Esophagus muscularis mucosa (tissue), 4 donors: ENCODE measurements around the gene ADAMTS2. TPM values are rescaled to one million over a fixed set of nuclear protein-coding genes. Genes with fewer than 3 reads are reported as not detected.

Source experiments
- DNase-seq: peaks from one replicate; pipeline ENCODE4 v3.0.0-alpha.2; 2017; ENCODE audit errors: extremely low spot score
- H3K27ac ChIP-seq, 4 donors: fragments of 200-600 bp; sonication (generic); replicated peaks in 1 of 4; 1 replicate in 3 of 4; 2 replicates in 1 of 4; pipeline ENCODE4 v1.5.1; 2016 to 2019; ENCODE audit warnings: mild to moderate bottlenecking in 1 of 4
- H3K27me3 ChIP-seq, 4 donors: fragments of 200-600 bp; sonication (generic); one replicate each; pipeline versions ENCODE4 v1.5.1 to v1.6.0; 2016 to 2019
- H3K36me3 ChIP-seq, 4 donors: fragments of 200-600 bp; sonication (generic); one replicate each; pipeline ENCODE4 v1.5.1; 2016 to 2019
- H3K4me1 ChIP-seq, 4 donors: fragments of 200-600 bp; sonication (generic); one replicate each; pipeline ENCODE4 v1.5.1; 2016 to 2019
- H3K4me3 ChIP-seq, 4 donors: fragments of 200-600 bp; sonication (generic); 1 replicate in 2 of 4; 2 replicates in 2 of 4; pipeline ENCODE4 v1.5.1; 2016 to 2019; ENCODE audit warnings: mild to moderate bottlenecking in 4 of 4, moderate library complexity in 1 of 4
- H3K9me3 ChIP-seq, 4 donors: fragments of 200-600 bp; sonication (generic); 1 replicate in 3 of 4; 2 replicates in 1 of 4; pipeline ENCODE4 v1.5.1; 2016 to 2019
- CTCF ChIP-seq, 3 experiments: fragments of 200-600 bp in 2 of 3; fragments of 450-650 bp in 1 of 3; sonication (generic) in 2 of 3; IDR thresholded peaks; one replicate each; pipeline ENCODE4 v1.5.1; 2017 to 2019; ENCODE audit warnings: antibody characterized with exemption in 3 of 3, mild to moderate bottlenecking in 2 of 3, moderate library complexity in 1 of 3
- EP300 ChIP-seq: sonication (generic); formaldehyde crosslinking; IDR thresholded peaks from one replicate; pipeline ENCODE4 v1.6.1; 2017; ENCODE audit warnings: antibody characterized with exemption
- POLR2A ChIP-seq: fragments of 450-650 bp; IDR thresholded peaks from one replicate; pipeline ENCODE4 v1.6.1; 2017; ENCODE audit warnings: antibody characterized with exemption, moderate library complexity, mild to moderate bottlenecking, low read depth
- POLR2AphosphoS5 ChIP-seq, 2 donors: sonication (generic); formaldehyde crosslinking; IDR thresholded peaks; one replicate each; pipeline ENCODE4 v1.6.1; 2017; ENCODE audit warnings: antibody characterized with exemption in 2 of 2
- WGBS: methylation state at CpG from one replicate; pipeline ENCODE4 v1.1.5; 2018; 5-methylcytosine and 5-hydroxymethylcytosine counted together
- intact Hi-C: fragments of 100-400 bp; cut with DNase I; formaldehyde crosslinking; loops from one replicate; pipeline ENCODE4 v1.15.1; 2023
- total RNA-seq, 4 donors: library from RNA; depleted of rRNA; stranded (reverse); fragments of >200 nt; gene quantifications; one replicate each; pipeline versions ENCODE4 v1.1.0 to v1.2.1, GENCODE V29; 2016

Gene ADAMTS2
- total RNA-seq, 4 donors from 2014 or later = 17.8 to 31.8 (median 21.4) TPM

DNA sequence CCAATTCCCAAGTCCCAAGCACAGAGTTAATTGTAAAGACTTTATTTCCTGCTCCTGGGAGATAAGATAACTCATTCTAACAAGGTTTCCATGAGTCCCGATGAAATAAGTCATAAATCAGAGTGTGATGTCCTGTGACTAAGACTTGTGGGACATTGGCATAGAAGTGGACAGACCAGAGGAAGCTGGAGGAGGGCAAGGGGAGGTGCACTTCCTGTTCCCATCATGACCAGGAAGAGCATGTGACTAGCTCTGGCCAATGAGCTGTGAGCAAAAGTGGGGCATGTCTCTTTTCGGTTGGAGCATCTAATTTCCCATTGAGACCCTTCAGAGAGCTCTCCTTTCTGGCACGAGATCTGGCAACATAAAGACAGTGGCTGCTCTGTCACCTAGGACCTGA, 184.7 kb downstream of the ADAMTS2 start:
- no peaks in the 10 kb centered on the region for H3K27me3 ChIP-seq
- peaks cover 0 to 10% (median 0%) of the 10 kb centered on the region in 4 donors for H3K9me3 ChIP-seq
- H3K27ac ChIP-seq = no peak overlapping the region
- H3K36me3 ChIP-seq = peaks cover 0 to 2% (median 0%) of the 10 kb centered on the region in 4 donors
- DNase-seq = no peak
- intact Hi-C loops = no loop called here
- 87% methylated on average over 3 of the region's 3 CpGs for WGBS
- TF ChIP-seq POLR2AphosphoS5 (IDR thresholded peaks at IDR 0.05) (no peak), POLR2A (no peak), CTCF (IDR thresholded peaks at IDR 0.05) (no peak), EP300 (no peak)
- no peaks in the 10 kb centered on the region for H3K4me1 ChIP-seq
- no peak overlapping the region for H3K4me3 ChIP-seq

DNA sequence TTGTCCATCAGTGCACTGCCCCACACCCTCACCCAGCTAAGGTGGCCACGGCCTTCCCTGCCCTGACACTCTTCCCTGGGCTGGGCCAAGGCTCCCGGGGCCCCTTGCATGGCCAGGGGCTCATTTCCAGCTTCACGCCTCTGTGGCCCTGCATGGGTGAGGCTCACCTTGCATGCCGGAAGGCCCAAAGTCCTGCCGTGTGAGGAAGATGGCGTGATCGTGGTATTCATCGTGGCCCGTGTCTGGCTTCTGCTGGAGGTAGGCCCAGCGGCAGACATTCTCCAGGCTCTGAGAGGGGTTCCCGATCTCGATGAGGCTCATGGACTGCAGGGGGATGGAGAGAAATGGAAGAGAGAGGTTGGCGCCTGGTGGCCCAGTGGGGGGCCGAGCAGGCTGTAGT, 186.7 kb downstream of the ADAMTS2 start:
- 94% methylated on average over 14 of the region's 14 CpGs for WGBS
- intact Hi-C loops = no loop called here
- DNase-seq = no peak

GRCh38 chr5:179154991-179155955, 190.0 kb downstream of the ADAMTS2 start:
- intact Hi-C loops = no loop called here
- no peaks in the 10 kb centered on the region for H3K9me3 ChIP-seq
- peaks cover 0 to 23% (median 10%) of the 10 kb centered on the region in 4 donors for H3K36me3 ChIP-seq
- DNase-seq = no peak
- no peak overlapping the region for H3K4me3 ChIP-seq
- no peak for TF ChIP-seq POLR2A
- TF ChIP-seq EP300 = no peak
- no peak for TF ChIP-seq CTCF (IDR thresholded peaks at IDR 0.05)
- no peak for TF ChIP-seq POLR2AphosphoS5 (IDR thresholded peaks at IDR 0.05)
- H3K27ac ChIP-seq = no peak overlapping the region
- WGBS = 88% methylated on average over 19 of the region's 27 CpGs
- no peaks in the 10 kb centered on the region for H3K27me3 ChIP-seq
- no peaks in the 10 kb centered on the region for H3K4me1 ChIP-seq

More for the DNA sequence above, 186.7 kb downstream of the ADAMTS2 start:
- TF ChIP-seq EP300 (no peak), CTCF (IDR thresholded peaks at IDR 0.05) (no peak), POLR2A (no peak)
- no peaks in the 10 kb centered on the region for H3K27me3 ChIP-seq
- H3K4me3 ChIP-seq = no peak overlapping the region
- H3K4me1 ChIP-seq = no peaks in the 10 kb centered on the region
- H3K36me3 ChIP-seq = peaks cover 0 to 9% (median 3%) of the 10 kb centered on the region in 4 donors
- no peak overlapping the region for H3K27ac ChIP-seq
- peaks cover 0 to 10% (median 0%) of the 10 kb centered on the region in 4 donors for H3K9me3 ChIP-seq

DNA sequence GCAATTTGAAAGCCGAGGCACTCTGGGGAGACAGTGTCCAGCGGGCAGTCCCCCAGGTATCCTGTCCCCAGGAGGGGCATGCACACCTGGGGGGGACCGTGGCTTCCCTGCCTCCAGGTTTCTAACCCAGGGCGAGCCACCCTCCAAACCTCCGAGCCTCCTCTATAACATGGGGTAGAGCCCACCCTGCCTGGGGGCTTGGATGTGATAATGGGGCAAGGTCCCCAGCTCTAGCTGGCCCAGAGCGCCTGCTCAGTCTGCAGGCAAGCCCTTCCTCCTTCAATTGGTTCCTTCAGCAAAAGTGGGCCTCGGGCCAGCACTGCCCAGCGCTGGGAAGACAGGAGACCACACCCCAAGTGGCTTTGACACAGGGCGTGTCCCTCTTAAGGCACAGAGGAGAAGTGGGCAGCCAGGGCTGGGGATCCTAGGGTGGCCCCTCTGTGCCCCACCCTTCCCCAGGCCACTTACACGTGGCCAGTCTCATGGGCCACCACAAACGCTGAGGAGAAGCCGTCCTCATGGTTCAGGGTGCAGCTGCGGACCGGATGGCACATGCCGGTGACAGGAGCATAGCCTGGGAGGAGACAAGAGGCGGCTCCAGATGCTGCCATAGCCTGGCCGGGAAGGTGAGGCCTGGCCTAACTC, 190.8 kb downstream of the ADAMTS2 start:
- intact Hi-C loops = no loop called here
- Histone ChIP-seq H3K4me3 (no peak overlapping the region), H3K4me1 (no peaks in the 10 kb centered on the region), H3K27ac (no peak overlapping the region), H3K9me3 (no peaks in the 10 kb centered on the region), H3K27me3 (no peaks in the 10 kb centered on the region), H3K36me3 (peaks cover 0 to 23% (median 10%) of the 10 kb centered on the region in 4 donors)
- 93% methylated on average over 8 of the region's 17 CpGs for WGBS
- TF ChIP-seq CTCF (IDR thresholded peaks at IDR 0.05) (no peak), POLR2A (no peak), POLR2AphosphoS5 (IDR thresholded peaks at IDR 0.05) (no peak), EP300 (no peak)
- no peak for DNase-seq
